GM19468 (cell line): ENCODE measurements around the gene SNW1.

Experiments used
- ATAC-seq: cut with Tn5 transposase; IDR thresholded peaks from one replicate; pipeline ENCODE4 v1.9.1; 2021; ENCODE audit warnings: mild to moderate bottlenecking, moderate library complexity, moderate number of reproducible peaks; ENCODE audit not compliant: unreplicated experiment; ENCODE audit errors: extremely low read depth

SNW1 gene

GRCh38 chr14:77674931-77675330 is 86.0 kb downstream of the SNW1 start:
- ATAC-seq: no peak

GRCh38 chr14:77673193-77673592 is 87.8 kb downstream of the SNW1 start:
- ATAC-seq: no peak
